Caco-2 (cell line): ENCODE results near the gene NUP153. TPM values are rescaled to one million over a fixed set of nuclear protein-coding genes. Genes with fewer than 3 reads are reported as not detected.

Experiments
- BruUV-seq: library from RNA; stranded (reverse); fragments of 400-500 nt; replicated peaks from 2 replicates; lab custom pipeline; 2021; lab: Mats Ljungman, UMichigan
- CTCF ChIA-PET: fragments of 300-600 bp; sonication (Branson Sonifier 250); formaldehyde crosslinking; loops from one replicate; lab custom pipeline; 2022; ENCODE audit warnings: antibody characterized with exemption; lab: Charles Lee
- POLR2A ChIA-PET: fragments of 300-600 bp; sonication (Branson Sonifier 250); formaldehyde crosslinking; loops from one replicate; lab custom pipeline; 2022; ENCODE audit warnings: antibody characterized with exemption; lab: Charles Lee
- DNase-seq, 2 experiments: peaks; one replicate each; pipeline versions ENCODE4 v3.0.0 to v3.0.0-alpha.2; 2020 to 2022
- H3K27me3 ChIP-seq: replicated peaks from 2 replicates; pipeline ENCODE4 v1.6.0; 2011; ENCODE audit warnings: low read length; ENCODE audit not compliant: control insufficient read depth, insufficient read depth
- H3K36me3 ChIP-seq: 2 replicates; pipeline ENCODE4 v1.5.1; 2011; ENCODE audit warnings: low read length; ENCODE audit not compliant: control insufficient read depth, insufficient read depth
- H3K4me1 ChIP-seq: fragments of 250-450 bp; sonication (Bioruptor Pico); 2 replicates; pipeline ENCODE4 v1.5.1; 2020; ENCODE audit warnings: mild to moderate bottlenecking
- H3K4me3 ChIP-seq: 2 replicates; pipeline ENCODE4 v1.5.1; 2011; ENCODE audit warnings: low read depth, mild to moderate bottlenecking, control low read depth, low read length
- H3K9me3 ChIP-seq: fragments of 250-450 bp; sonication (Bioruptor Pico); 2 replicates; pipeline ENCODE4 v1.5.1; 2020; ENCODE audit warnings: mild to moderate bottlenecking, moderate library complexity
- H3K27ac Mint-ChIP-seq: one replicate; pipeline ENCODE4 v1.8.0; 2022; ENCODE audit warnings: mixed read lengths; ENCODE audit not compliant: unreplicated experiment
- H3K27me3 Mint-ChIP-seq: one replicate; pipeline ENCODE4 v1.8.0; 2022; ENCODE audit warnings: mixed read lengths; ENCODE audit not compliant: insufficient read depth, unreplicated experiment
- H3K36me3 Mint-ChIP-seq: one replicate; pipeline ENCODE4 v1.8.0; 2022; ENCODE audit warnings: mild to moderate bottlenecking, mixed read lengths; ENCODE audit not compliant: insufficient read depth, unreplicated experiment
- H3K4me1 Mint-ChIP-seq: one replicate; pipeline ENCODE4 v1.8.0; 2022; ENCODE audit warnings: low read depth, mixed read lengths; ENCODE audit not compliant: unreplicated experiment
- H3K4me3 Mint-ChIP-seq: one replicate; pipeline ENCODE4 v1.8.0; 2022; ENCODE audit warnings: mild to moderate bottlenecking, moderate library complexity, mixed read lengths; ENCODE audit not compliant: unreplicated experiment
- H3K9me3 Mint-ChIP-seq: one replicate; pipeline ENCODE4 v1.8.0; 2022; ENCODE audit warnings: mixed read lengths; ENCODE audit not compliant: unreplicated experiment
- intact Hi-C: fragments of 100-400 bp; cut with micrococcal nuclease; formaldehyde crosslinking; loops from one replicate; pipeline ENCODE4 v1.10.0; 2022; ENCODE audit not compliant: unreplicated experiment
- total RNA-seq: library from RNA; stranded (reverse); gene quantifications from 2 replicates; pipeline ENCODE4 v1.2.3, GENCODE V29; 2022
- TF ChIP-seq, protein P1 (sequence below), 2 experiments: fragments of 200-600 bp in 1 of 2; IDR thresholded peaks; 1 replicate in 1 of 2; 2 replicates in 1 of 2; pipeline versions ENCODE4 v1.5.1 to v1.8.0; 2011 to 2022; ENCODE audit warnings: antibody characterized with exemption in 1 of 2, control low read depth in 1 of 2, inconsistent platforms in 1 of 2, low read depth in 1 of 2, low read length in 1 of 2, mild to moderate bottlenecking in 1 of 2, moderate library complexity in 1 of 2; ENCODE audit not compliant: insufficient read depth in 1 of 2, severe bottlenecking in 1 of 2, unreplicated experiment in 1 of 2

NUP153 gene
- total RNA-seq, 1 experiment from 2014 or later, result 53.9 TPM

DNA sequence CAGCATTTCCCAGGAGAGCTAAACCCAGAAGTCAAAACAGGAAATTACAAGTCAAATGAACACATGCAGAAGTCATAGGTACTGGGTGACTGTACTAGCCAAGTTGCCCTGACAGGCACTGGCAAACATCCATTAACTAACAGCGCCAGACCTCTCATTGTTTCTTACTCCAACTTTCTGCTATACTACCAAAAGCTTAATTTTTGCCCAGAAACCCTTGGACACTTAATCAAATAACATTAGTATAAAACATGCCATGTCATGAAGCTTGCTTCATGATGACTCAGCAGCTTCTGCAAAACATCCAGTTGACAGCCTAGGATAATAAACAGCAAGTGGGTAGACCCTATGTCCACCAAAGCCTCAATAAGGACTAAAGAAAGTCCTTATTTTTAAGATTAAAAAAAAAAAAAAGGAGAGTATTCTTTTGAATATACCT is 3.5 kb downstream of the NUP153 start:
- H3K4me1 ChIP-seq, result peaks cover 22% of the 10 kb centered on the region
- no peak overlapping the region for H3K4me3 ChIP-seq
- H3K27me3 ChIP-seq, result no peaks in the 10 kb centered on the region
- ChIA-PET CTCF (interaction anchor here (0.6 kb wide), 1 partner anchor 406 kb away, joined by 6 read pairs; no protein-coding TSS in a partner anchor), POLR2A (interaction anchor here (0.5 to 0.6 kb wide), 2 partner anchors 19 to 103 kb away, joined by 4 to 5 read pairs; partner anchors contain the start of gene FAM8A1)
- no peak for DNase-seq
- Mint-ChIP-seq H3K4me3 (no peak overlapping the region), H3K9me3 (no peaks in the 10 kb centered on the region), H3K27ac (no peak overlapping the region), H3K36me3 (peaks cover 15% of the 10 kb centered on the region), H3K4me1 (no peaks in the 10 kb centered on the region), H3K27me3 (no peaks in the 10 kb centered on the region)
- no TSS peak for BruUV-seq
- intact Hi-C loops, result loop anchor here (10.0 kb wide), 1 partner anchor 62 kb away; no protein-coding TSS in a partner anchor
- H3K36me3 ChIP-seq, result no peaks in the 10 kb centered on the region
- H3K9me3 ChIP-seq, result no peaks in the 10 kb centered on the region
- TF ChIP-seq, protein P1, sequence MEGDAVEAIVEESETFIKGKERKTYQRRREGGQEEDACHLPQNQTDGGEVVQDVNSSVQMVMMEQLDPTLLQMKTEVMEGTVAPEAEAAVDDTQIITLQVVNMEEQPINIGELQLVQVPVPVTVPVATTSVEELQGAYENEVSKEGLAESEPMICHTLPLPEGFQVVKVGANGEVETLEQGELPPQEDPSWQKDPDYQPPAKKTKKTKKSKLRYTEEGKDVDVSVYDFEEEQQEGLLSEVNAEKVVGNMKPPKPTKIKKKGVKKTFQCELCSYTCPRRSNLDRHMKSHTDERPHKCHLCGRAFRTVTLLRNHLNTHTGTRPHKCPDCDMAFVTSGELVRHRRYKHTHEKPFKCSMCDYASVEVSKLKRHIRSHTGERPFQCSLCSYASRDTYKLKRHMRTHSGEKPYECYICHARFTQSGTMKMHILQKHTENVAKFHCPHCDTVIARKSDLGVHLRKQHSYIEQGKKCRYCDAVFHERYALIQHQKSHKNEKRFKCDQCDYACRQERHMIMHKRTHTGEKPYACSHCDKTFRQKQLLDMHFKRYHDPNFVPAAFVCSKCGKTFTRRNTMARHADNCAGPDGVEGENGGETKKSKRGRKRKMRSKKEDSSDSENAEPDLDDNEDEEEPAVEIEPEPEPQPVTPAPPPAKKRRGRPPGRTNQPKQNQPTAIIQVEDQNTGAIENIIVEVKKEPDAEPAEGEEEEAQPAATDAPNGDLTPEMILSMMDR (IDR thresholded peaks at IDR 0.05; ENCODE audit: insufficient read depth in 1 of 2, low read depth in 1 of 2, low read length in 1 of 2, severe bottlenecking in 1 of 2, unreplicated experiment in 1 of 2), result no peak

DNA sequence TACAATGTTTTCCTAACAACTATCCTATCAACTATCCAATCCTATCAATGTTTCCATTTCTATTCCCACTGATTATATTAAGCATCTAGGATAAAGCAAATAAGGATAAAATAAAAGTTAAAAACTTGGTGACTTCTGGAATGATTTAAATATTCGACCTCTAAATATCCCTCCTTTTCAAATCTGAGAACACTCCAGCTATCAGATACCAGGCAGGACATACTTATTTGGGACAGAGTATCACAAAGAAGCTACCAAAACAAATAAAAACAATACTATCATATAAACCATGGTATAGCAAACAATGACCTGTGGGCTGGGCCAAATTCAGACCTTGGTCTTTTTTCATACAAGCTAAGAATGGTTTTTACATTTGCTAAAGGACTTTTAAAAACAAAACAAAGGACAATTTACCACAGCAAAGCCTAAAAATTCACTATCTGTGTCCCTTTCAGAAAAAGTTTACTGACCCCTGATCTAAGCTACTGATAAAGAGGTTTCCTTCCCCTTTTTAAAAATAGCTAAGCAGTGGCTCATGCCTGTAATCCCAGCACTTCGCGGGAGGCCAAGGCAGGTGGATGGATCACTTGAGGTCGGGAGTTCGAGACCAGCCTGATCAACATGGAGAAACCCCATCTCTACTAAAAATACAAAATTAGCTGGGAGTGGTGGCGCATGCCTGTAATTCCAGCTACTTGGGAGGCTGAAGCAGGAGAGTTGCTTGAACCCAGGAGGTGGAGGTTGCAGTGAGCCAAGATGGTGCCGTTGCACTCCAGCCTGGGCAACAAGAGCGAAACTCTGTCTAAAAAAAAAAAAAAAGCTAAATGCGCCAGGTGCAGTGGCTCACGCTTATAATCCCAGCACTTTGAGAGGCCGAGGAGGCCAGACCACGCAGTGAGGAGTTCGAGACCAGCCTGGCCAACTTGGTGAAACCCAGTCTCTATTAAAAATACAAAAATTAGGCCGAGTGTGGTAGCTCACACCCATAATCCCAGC is 6.0 kb downstream of the NUP153 start:
- Mint-ChIP-seq H3K4me3 (no peak overlapping the region), H3K4me1 (no peaks in the 10 kb centered on the region), H3K27ac (no peak overlapping the region), H3K9me3 (no peaks in the 10 kb centered on the region), H3K36me3 (peaks cover 9% of the 10 kb centered on the region), H3K27me3 (no peaks in the 10 kb centered on the region)
- ChIA-PET CTCF (no interaction called here), POLR2A (no interaction called here)
- Histone ChIP-seq H3K4me1 (peaks cover 19% of the 10 kb centered on the region), H3K27me3 (no peaks in the 10 kb centered on the region), H3K36me3 (no peaks in the 10 kb centered on the region), H3K9me3 (no peaks in the 10 kb centered on the region), H3K4me3 (no peak overlapping the region)
- no TSS peak for BruUV-seq
- intact Hi-C loops, result loop anchor here (10.0 kb wide), 1 partner anchor 64 kb away; no protein-coding TSS in a partner anchor
- TF ChIP-seq, protein P1 (IDR thresholded peaks at IDR 0.05; ENCODE audit: insufficient read depth in 1 of 2, low read depth in 1 of 2, low read length in 1 of 2, severe bottlenecking in 1 of 2, unreplicated experiment in 1 of 2), result no peak
- no peak for DNase-seq

DNA sequence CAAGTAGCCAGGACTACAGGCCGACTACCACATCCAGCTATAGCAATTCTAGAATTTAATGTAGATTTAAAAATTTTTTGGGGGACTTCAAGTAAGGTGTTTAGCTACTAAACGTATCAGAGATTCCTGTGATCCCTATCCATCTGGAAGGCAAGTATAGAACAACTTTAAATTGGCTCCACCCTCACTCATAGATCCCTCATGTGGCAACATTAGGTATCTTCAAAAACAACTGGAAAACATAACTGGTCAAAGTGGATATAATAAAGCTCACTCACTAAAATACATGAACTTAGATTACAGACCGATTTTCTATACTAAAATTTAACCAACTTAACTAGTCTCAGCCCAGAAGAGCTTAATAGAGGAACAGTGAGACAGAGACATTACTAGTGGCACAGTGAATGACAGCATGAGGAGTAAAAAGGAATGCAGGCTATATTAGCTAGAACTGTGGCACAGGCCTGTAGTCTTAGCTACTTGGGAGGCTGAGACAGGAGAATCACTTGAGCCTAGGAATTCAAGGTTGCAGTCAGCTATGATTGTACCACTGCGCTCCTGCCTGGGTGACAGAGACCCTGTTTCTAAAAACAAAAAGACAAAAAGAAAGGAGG is 14.7 kb downstream of the NUP153 start:
- H3K27me3 ChIP-seq, result no peaks in the 10 kb centered on the region
- no peaks in the 10 kb centered on the region for H3K9me3 Mint-ChIP-seq
- H3K4me1 ChIP-seq, result no peaks in the 10 kb centered on the region
- intact Hi-C loops, result no loop called here
- H3K4me3 ChIP-seq, result no peak overlapping the region
- H3K9me3 ChIP-seq, result no peaks in the 10 kb centered on the region
- no TSS peak for BruUV-seq
- no peaks in the 10 kb centered on the region for H3K27me3 Mint-ChIP-seq
- POLR2A ChIA-PET, result no interaction called here
- peaks cover 36% of the 10 kb centered on the region for H3K36me3 Mint-ChIP-seq
- TF ChIP-seq, protein P1 (IDR thresholded peaks at IDR 0.05; ENCODE audit: insufficient read depth in 1 of 2, low read depth in 1 of 2, low read length in 1 of 2, severe bottlenecking in 1 of 2, unreplicated experiment in 1 of 2), result no peak
- peaks cover 6% of the 10 kb centered on the region for H3K4me1 Mint-ChIP-seq
- H3K36me3 ChIP-seq, result no peaks in the 10 kb centered on the region
- H3K27ac Mint-ChIP-seq, result no peak overlapping the region
- CTCF ChIA-PET, result interaction anchor here (1.0 kb wide), 1 partner anchor 108 kb away, joined by 3 read pairs; no protein-coding TSS in a partner anchor
- DNase-seq, result no peak
- H3K4me3 Mint-ChIP-seq, result no peak overlapping the region
